Mesendoderm (in vitro differentiated cells): ENCODE results near the gene OCA2.

ENCODE experiments used
- DNase-seq: peaks from one replicate; pipeline ENCODE4 v3.0.0; 2013
- H2AK5ac ChIP-seq: 2 replicates; pipeline ENCODE4 v1.6.1; 2013; ENCODE audit warnings: low read length, inconsistent platforms
- H2BK120ac ChIP-seq: 2 replicates; pipeline ENCODE4 v1.6.1; 2013; ENCODE audit warnings: low read depth, mild to moderate bottlenecking, low read length, moderate library complexity, mixed read lengths
- H2BK15ac ChIP-seq: replicated peaks from 2 replicates; pipeline ENCODE4 v1.6.1; 2013; ENCODE audit warnings: low read depth, mild to moderate bottlenecking, moderate library complexity
- H2BK5ac ChIP-seq: 2 replicates; pipeline ENCODE4 v1.6.1; 2013; ENCODE audit warnings: low read length, inconsistent platforms
- H3K18ac ChIP-seq: 2 replicates; pipeline ENCODE4 v1.6.1; 2013; ENCODE audit warnings: mild to moderate bottlenecking, low read length, mixed read lengths
- H3K23ac ChIP-seq: one replicate; pipeline ENCODE4 v1.6.1; 2013; ENCODE audit warnings: low read length
- H3K27ac ChIP-seq: 2 replicates; pipeline ENCODE4 v1.5.1; 2013; ENCODE audit warnings: low read depth, mild to moderate bottlenecking, inconsistent platforms, low read length, moderate library complexity
- H3K27me3 ChIP-seq: 2 replicates; pipeline ENCODE4 v1.6.1; 2013; ENCODE audit warnings: low read length, control low read depth, mild to moderate bottlenecking, inconsistent platforms; ENCODE audit not compliant: insufficient read depth, poor library complexity
- H3K36me3 ChIP-seq: 2 replicates; pipeline ENCODE4 v1.6.1; 2013; ENCODE audit warnings: low read length, inconsistent platforms; ENCODE audit not compliant: control insufficient read depth, insufficient read depth
- H3K4ac ChIP-seq: one replicate; pipeline ENCODE4 v1.6.1; 2013; ENCODE audit warnings: low read depth, mild to moderate bottlenecking, low read length, moderate library complexity
- H3K4me1 ChIP-seq: 2 replicates; pipeline ENCODE4 v1.6.1; 2013; ENCODE audit warnings: low read depth, low read length, inconsistent platforms; ENCODE audit not compliant: control insufficient read depth
- H3K4me2 ChIP-seq: 2 replicates; pipeline ENCODE4 v1.6.1; 2013; ENCODE audit warnings: low read length
- H3K4me3 ChIP-seq: 2 replicates; pipeline ENCODE4 v1.5.1; 2013; ENCODE audit warnings: mild to moderate bottlenecking, low read length
- H3K56ac ChIP-seq: one replicate; pipeline ENCODE4 v1.6.1; 2013; ENCODE audit warnings: low read length
- H3K79me1 ChIP-seq: 2 replicates; pipeline ENCODE4 v1.6.1; 2013; ENCODE audit warnings: low read length, inconsistent platforms
- H3K79me2 ChIP-seq: 2 replicates; pipeline ENCODE4 v1.6.1; 2013; ENCODE audit warnings: mild to moderate bottlenecking, low read length; ENCODE audit not compliant: control insufficient read depth, insufficient read depth
- H3K9ac ChIP-seq: 2 replicates; pipeline ENCODE4 v1.6.1; 2013; ENCODE audit warnings: low read length, inconsistent platforms
- H4K5ac ChIP-seq: one replicate; pipeline ENCODE4 v1.6.1; 2013; ENCODE audit warnings: low read length
- H4K8ac ChIP-seq: one replicate; pipeline ENCODE4 v1.6.1; 2013; ENCODE audit warnings: low read depth, mild to moderate bottlenecking, control low read depth, low read length, moderate library complexity
- WGBS: extraction: QIAGEN DNeasy Blood & Tissue Kit; methylation state at CpG from one replicate; pipeline ENCODE4 v1.1.7; 2013; ENCODE audit warnings: low lambda C conversion rate, missing lambda C conversion rate; ENCODE audit not compliant: insufficient coverage; ENCODE audit errors: extremely low coverage; 5-methylcytosine and 5-hydroxymethylcytosine counted together

The OCA2 gene

DNA sequence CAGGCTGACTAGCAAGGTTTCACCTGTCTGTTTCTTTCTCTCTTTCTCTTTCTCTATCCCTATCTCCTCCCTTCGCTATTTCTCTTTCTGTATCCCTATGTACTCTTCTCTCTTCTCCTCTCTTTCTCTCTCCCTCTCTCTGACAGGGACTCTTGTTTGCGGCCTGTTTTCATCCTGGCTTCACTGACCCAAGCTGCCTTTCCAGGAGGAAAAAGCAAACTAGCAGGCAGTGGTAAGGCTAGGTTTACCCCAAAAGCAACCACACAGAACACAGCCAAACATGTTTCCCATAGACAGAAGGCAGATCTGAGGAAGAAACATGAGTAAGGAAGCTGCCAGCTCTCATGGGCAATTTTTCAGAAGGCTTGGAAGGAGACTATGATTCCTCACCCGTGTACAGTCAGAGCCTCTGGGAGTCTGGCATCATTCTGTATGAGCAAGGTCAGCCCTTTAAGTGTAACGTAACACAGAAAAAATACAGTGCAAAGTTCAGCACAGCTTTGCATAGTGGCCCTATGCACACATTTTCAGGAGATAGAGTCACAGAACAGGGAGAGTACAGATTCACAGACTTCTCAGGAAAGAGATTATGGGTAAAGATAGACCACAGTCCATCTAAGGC is 61.0 kb downstream of the OCA2 start:
- Histone ChIP-seq H3K27me3 (no peaks in the 10 kb centered on the region), H3K4me1 (no peaks in the 10 kb centered on the region), H3K27ac (no peak overlapping the region), H2BK5ac (no peak overlapping the region), H3K36me3 (no peaks in the 10 kb centered on the region), H4K8ac (no peak overlapping the region), H3K4ac (no peak overlapping the region), H3K4me2 (no peak overlapping the region), H3K18ac (no peak overlapping the region), H3K79me1 (no peaks in the 10 kb centered on the region), H3K9ac (no peak overlapping the region), H2BK15ac (no peak overlapping the region), H3K23ac (no peak overlapping the region), H3K4me3 (no peak overlapping the region), H3K56ac (no peak overlapping the region), H4K5ac (no peak overlapping the region), H2BK120ac (no peak overlapping the region), H2AK5ac (no peak overlapping the region), H3K79me2 (no peaks in the 10 kb centered on the region)
- DNase-seq = no peak
- 100% methylated on average over 1 of the region's 4 CpGs for WGBS

DNA sequence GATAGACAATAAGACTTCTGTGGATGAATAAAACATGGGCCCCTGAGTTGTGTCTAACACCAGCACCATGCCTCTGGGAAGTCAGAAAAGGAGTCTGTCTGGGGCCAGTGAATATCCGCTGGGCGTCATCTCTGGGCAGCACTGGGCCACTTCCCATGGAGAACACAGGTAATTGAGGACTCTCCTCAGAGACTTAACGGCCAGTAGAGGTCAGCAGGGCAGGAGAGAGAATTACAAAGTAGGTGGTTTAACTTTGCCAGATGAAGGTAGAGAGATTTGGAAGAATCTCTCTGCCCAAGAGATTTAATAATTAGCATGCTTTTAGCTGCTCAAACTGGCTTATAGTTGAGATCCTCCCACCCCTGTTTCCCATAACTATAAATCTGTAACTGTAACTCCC is 65.7 kb downstream of the OCA2 start:
- H3K79me1 ChIP-seq = no peaks in the 10 kb centered on the region
- no peak overlapping the region for H3K4me3 ChIP-seq
- H3K27ac ChIP-seq = no peak overlapping the region
- no peak overlapping the region for H2BK15ac ChIP-seq
- H3K18ac ChIP-seq = no peak overlapping the region
- H2BK5ac ChIP-seq = no peak overlapping the region
- no peaks in the 10 kb centered on the region for H3K4me1 ChIP-seq
- no peaks in the 10 kb centered on the region for H3K27me3 ChIP-seq
- no peak overlapping the region for H3K4me2 ChIP-seq
- no peak overlapping the region for H4K8ac ChIP-seq
- H3K4ac ChIP-seq = no peak overlapping the region
- no peaks in the 10 kb centered on the region for H3K79me2 ChIP-seq
- H3K36me3 ChIP-seq = no peaks in the 10 kb centered on the region
- no peak overlapping the region for H3K9ac ChIP-seq
- H3K23ac ChIP-seq = no peak overlapping the region
- H4K5ac ChIP-seq = no peak overlapping the region
- no peak overlapping the region for H3K56ac ChIP-seq
- H2AK5ac ChIP-seq = no peak overlapping the region
- no CpG with 5 or more reads among the region's 3 CpGs for WGBS
- no peak overlapping the region for H2BK120ac ChIP-seq
- no peak for DNase-seq

DNA sequence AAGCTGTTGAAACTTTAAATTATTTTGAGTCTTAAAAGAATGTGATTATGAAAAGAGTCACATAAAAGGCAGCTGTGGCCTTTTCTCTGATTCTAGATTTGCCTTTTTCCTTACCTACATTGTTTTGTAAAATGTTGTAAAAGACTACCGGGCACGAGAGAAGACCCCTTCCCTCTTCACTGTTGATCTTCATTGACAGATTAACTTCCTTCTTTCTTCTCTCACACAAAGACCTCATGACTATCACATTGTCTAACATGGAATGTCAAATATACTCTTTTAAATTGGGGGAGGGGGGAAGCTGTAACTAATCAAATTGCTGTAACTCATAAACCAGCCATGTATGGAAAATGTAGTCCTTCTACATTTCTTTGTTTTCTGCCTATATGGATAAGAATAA is 68.3 kb downstream of the OCA2 start:
- Histone ChIP-seq H2BK5ac (no peak overlapping the region), H3K23ac (no peak overlapping the region), H3K36me3 (no peaks in the 10 kb centered on the region), H3K4ac (no peak overlapping the region), H4K8ac (no peak overlapping the region), H2BK15ac (no peak overlapping the region), H3K79me1 (no peaks in the 10 kb centered on the region), H2BK120ac (no peak overlapping the region), H3K18ac (no peak overlapping the region), H3K4me3 (no peak overlapping the region), H3K56ac (no peak overlapping the region), H3K9ac (no peak overlapping the region), H3K4me2 (no peak overlapping the region), H3K79me2 (no peaks in the 10 kb centered on the region), H3K4me1 (no peaks in the 10 kb centered on the region), H4K5ac (no peak overlapping the region), H3K27me3 (no peaks in the 10 kb centered on the region), H2AK5ac (no peak overlapping the region), H3K27ac (no peak overlapping the region)
- WGBS = no CpG with 5 or more reads among the region's 2 CpGs
- DNase-seq = no peak

DNA sequence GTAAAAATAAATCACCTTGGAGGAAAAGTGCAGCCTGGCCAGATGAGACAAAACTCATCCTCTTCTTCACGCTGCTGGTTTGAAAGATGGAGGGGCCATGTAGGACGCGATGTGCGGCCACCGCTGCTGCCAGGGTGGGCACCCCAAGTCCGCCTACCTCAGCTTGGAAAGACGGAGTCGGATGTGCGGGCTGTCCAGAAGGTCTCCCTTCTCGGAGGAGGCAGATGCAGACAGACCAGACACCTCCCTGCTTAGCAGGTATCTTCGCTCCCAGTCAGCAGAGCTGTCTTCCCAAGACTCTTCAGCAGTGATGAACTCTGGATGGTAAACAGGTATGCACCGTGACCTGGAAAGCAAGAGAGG is 71.4 kb downstream of the OCA2 start:
- Histone ChIP-seq H3K56ac (no peak overlapping the region), H3K23ac (no peak overlapping the region), H4K5ac (no peak overlapping the region), H3K18ac (no peak overlapping the region), H3K36me3 (no peaks in the 10 kb centered on the region), H2BK120ac (no peak overlapping the region), H3K27ac (no peak overlapping the region), H3K4me1 (no peaks in the 10 kb centered on the region), H4K8ac (no peak overlapping the region), H2BK5ac (no peak overlapping the region), H3K27me3 (no peaks in the 10 kb centered on the region), H2BK15ac (no peak overlapping the region), H3K9ac (no peak overlapping the region), H3K4me2 (no peak overlapping the region), H3K4ac (no peak overlapping the region), H3K79me1 (no peaks in the 10 kb centered on the region), H3K79me2 (no peaks in the 10 kb centered on the region), H2AK5ac (no peak overlapping the region), H3K4me3 (no peak overlapping the region)
- DNase-seq = no peak
- no CpG with 5 or more reads among the region's 12 CpGs for WGBS

DNA sequence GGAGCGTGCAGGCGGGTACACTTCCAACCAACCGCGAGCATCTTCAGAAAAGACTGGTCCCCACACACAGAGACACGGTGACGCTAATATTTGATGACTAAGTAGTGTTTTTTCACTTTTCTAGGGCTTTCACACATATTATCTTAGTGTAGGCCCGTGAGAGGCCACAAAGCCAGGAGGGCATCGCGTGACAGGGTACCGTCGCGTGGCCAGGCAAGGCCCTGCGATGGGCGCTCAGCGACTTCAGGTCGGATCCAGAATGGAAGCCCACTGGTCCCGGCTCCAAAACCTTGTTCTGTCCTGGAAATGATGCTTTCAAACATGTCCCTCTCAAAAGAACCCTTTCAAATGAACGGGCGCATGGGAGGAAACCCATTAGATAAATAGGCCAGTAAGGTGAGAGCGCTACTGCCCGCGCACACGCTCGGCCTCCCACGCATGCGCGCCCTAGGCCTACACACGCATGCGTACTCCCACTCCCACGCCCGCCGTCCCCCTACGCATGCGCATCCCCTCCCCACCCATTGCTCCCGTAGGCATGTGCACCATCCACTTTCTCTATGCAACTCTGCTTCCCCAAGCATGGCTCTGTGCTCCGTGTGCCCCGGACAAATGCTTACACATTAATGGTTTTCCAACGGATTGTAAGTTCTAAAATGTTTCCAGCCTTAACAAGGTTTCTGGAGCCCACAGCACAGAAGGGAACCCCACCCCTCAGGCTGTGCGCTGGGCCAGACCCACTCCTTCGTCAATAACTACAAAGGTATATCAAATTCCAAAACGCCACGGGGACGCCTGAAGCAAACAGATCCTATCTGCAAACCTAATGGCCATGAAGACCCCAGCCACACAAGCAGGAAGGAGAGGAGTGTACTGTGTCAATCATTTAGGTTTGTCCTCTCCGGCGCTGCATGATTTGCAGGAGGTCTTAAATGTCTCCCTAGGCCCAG is 72.1 kb downstream of the OCA2 start:
- Histone ChIP-seq H3K9ac (no peak overlapping the region), H2BK5ac (no peak overlapping the region), H3K36me3 (no peaks in the 10 kb centered on the region), H3K4me3 (no peak overlapping the region), H3K23ac (no peak overlapping the region), H3K27ac (no peak overlapping the region), H3K4ac (no peak overlapping the region), H2AK5ac (no peak overlapping the region), H3K4me2 (no peak overlapping the region), H4K8ac (no peak overlapping the region), H3K4me1 (no peaks in the 10 kb centered on the region), H4K5ac (no peak overlapping the region), H3K79me2 (no peaks in the 10 kb centered on the region), H2BK15ac (no peak overlapping the region), H2BK120ac (no peak overlapping the region), H3K79me1 (no peaks in the 10 kb centered on the region), H3K56ac (no peak overlapping the region), H3K18ac (no peak overlapping the region), H3K27me3 (no peaks in the 10 kb centered on the region)
- no peak for DNase-seq
- no CpG with 5 or more reads among the region's 45 CpGs for WGBS
